ENCODE data around the gene SEMA5A.
A peak's percentile ranks its signal among the peaks of the same experiment; 100 is the strongest.

The SEMA5A gene

DNA sequence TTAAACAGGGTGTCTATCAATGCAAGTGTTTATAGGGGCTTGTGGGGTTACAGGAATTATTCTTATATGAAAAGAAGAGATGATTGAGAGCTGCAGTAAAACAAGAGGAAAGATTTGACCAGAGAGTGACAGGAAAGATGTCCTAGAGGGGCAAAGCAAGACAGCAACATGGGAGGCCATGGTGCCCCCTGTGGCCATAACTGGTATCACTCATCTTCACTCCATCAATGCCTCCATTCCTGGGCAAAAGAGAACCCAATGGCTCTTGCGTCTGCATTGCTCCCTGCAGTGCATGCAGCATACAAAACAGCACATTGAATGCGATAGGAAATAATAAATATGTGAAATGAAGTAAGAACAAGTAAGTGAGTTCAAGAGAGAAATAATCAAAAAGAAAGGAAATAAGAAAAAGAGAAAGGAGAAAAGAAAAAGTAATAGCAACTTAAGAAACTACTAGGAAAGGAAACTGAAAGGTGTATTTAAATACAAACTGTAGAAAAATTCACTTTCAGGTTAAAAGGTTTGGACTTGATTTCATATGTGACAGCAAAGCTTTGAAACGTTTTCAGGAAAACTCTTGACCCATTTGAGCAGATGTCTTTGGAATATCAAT lies 206.6 kb downstream of the SEMA5A start:
- DNase-seq: no peak

DNA sequence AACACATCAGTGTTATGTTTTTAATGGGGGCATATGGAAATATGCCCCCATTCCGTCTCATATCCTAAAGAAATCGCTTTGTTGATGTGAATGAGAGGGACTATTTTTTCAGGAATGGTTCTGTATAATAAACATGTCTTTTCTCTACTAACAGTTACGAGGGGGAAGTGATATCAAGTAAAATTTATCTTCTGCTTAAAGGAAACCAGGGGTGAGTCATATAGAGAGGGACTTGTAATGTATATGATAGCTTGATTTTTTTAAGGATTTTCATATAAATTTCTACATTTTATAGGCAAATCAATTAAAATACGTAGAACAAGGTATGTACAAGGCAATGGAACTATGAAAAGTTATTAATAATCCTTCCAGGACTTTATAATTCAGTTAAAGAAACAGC lies 207.1 kb downstream of the SEMA5A start:
- DNase-seq: no peak

DNA sequence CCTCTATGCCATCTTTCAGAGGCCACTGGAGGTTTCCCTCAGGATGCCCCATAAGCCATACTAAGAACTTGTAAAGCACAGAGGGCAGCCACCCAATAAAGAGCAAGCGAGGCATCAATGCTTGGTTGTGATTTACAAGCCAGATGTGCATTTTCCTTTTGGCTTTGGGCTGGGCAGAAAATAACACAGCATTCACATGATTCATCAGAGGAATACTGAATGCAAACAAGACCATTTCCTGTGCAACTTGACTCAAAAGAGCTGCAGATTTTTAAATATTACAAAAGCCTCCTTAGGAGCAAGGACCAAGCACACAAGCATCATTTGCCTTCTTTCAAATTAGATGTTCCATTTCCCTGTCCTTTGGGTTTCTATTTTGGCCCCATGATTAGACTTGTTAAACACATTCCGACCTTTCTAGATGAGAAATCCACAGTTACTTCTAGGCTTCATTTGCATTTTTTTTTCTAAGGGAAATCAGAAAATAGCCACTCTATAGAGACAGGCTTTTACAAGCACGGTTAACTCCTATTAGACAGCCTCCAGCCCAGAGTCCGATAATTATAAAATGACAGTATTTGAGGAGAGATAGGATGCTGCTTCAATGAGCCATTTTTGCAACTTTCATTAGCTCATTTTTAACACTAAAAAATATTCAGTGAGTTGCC lies 207.8 kb downstream of the SEMA5A start:
- DNase-seq: peak in 11 of 56 donors; percentile 2 to 46 (median 20)

DNA sequence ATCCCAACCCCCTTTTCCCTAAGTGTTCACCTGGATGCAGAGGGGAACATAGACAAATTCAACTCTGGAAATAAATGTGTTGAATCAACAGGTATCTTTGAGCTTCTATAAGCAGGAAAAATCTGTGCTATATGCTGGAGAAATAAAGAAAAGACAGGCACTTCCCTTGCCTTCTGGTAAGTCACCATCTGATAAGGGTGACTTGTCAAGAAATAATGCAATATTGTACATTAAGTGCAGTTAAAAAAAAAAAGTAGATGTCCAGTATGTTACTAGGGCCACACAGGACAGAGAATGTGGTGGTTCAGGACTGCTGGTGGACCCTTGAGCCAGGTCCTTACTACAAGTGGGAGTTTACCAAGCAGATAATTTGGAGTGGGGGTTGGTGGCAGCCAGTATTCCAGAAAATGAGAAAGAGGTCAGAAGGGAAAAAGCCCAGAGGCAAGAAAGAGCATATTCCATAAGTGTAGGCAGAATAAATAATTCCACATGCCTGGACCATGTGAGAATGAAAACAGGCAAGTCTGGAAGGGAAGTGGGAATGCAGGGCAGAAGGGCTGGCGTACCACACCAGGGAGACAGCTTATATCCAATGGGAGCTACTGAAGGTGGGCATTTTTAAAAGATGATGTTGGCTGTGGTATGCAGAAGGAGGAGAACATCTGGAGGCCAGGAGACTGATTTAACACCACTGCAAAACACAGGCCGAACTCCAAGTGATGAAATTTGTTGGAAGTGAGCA lies 209.9 kb downstream of the SEMA5A start:
- no peak for DNase-seq

DNA sequence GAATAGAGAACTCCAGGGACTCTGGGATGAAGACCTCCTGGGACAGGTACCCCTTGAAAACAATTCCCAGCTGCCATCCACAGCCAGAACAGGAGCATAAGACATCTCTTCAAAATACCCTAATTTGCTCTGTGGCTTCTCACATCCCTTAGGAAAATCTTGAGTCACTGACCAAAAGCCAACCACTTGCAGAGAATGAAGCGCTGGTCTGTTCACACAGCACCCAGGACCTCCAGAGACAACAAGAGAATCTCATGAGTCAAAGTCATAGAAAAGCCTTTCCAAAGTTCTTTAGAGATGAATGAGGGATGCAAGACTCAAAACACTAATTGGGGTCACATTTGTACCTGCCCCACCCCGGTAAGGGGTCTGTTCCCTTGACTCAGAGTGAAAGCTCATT lies 210.6 kb downstream of the SEMA5A start:
- no peak for DNase-seq

DNA sequence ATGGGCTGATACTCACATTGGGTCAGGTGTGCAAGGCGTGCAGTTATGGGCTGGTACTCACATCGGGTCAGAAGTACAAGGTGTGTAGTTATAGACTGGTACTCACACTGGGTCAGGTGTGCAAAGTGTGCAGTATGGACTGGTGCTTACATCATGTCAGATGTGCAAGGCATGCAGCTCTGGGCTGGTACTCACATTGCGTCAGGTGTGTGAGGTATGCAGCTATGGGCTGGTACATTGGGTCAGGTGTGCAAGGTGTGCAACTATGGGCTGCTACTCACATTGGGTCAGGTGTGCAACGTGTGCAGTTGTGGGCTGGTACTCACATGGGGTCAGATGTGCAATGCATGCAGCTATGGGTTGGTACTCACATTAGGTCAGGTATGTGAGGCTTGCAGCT lies 213.8 kb downstream of the SEMA5A start:
- DNase-seq: no peak

DNA sequence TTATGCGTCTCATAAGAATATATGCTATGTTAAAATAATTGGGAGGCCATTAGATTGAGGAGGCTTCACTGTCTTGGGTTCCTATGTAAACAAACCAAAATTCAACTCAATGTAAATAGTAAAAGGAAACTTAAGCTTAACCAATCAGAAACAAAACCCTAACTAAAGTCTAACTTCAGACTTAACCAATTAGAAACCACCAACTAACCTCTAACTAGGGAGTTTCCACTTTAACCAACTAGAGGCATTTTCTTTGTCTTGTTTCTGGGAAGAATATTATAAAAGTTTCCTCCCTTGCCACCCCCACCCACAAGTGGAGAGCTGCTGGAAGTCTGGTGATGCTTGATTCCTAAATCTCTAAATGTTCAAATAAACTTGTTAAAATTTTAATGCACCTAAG lies 214.5 kb downstream of the SEMA5A start:
- no peak for DNase-seq

DNA sequence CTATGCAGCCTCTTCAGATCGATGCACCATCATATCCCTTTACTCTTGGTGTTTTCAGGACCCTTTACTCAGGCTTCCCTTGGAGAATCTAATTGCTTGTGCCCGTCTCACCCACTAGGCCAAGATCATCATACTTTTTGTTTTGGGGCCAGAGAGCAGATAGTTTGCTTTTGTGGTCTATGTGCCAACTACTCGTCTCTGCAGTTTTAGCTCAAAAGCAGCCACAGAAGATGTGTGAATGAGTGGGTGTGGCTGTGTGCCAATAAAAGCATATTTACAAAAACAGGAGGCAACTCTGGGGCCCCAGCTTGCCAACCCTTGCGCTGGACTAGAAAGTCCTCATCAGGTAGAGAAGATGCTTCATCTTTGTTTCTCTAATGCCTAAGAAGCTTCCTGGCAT lies 216.8 kb downstream of the SEMA5A start:
- no peak for DNase-seq

DNA sequence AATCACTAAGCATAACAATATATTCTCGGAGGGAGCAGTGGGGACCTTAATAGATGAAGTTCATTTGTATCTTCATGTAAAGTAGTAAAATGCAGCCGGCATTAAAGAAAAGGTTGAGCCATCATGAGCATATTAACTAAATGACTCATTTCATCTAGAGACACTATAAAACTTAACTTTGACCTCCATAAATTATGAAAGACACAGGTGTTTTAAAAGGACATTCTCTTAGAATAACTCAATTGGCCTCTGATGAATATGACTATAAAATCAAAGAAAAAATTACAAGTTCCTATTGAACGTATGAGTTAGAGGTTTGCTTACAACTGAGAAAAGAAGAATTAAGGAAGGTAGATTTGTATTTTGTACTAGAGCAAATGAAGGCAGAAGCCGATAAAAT lies 220.3 kb downstream of the SEMA5A start:
- no peak for DNase-seq

DNA sequence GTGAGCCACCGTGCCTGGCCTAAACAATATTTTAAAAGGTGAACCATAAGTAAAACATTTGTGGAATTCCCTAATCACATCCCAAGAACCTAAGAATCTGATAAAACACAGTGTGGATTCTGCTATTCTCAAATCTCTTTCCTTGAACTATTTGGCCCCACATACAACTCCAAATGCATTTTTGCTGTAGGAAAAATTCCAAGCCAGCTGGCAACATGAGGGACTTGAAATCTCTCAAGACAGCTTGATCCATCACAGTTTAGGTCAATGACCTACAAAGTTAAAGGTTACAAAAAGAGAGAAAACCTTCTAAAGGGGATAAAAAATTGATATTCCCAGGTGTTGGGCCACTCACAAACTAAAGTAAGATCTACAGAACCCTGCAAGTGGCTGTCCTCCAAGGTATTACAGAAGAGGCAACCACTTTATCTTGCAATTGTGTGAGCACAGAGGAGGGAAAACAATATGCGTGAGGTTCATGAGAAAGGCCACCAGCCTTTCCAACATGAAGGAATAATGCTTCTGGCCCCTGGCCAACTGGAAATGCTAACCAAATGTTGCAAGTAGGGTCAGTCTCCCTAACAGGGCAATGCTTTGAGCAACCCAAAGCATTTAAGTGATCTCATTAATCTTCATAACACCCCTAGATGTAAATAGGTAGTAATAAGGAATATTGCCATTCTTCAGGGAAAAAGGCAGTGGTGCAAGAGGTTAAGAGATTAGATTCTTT lies 221.4 kb downstream of the SEMA5A start:
- no peak for DNase-seq

DNA sequence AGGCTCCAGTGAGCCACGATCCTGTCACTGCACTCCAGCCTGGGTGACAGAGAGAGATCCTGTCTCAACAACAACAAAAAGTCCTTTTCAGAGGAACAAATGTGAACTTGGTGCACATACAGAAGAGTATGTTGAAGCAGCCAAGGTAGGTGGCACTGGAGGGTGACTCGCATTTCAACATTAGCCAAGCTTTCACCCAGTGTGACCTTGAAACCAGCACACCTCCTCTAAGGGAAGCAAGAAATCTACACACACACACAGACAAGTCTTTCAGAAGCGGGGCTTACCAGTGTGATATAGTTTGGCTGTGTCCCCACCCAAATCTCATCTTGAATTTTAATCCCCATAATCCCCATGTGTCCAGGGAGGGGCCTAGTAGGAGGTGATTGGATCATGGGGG lies 225.2 kb downstream of the SEMA5A start:
- DNase-seq: no peak

DNA sequence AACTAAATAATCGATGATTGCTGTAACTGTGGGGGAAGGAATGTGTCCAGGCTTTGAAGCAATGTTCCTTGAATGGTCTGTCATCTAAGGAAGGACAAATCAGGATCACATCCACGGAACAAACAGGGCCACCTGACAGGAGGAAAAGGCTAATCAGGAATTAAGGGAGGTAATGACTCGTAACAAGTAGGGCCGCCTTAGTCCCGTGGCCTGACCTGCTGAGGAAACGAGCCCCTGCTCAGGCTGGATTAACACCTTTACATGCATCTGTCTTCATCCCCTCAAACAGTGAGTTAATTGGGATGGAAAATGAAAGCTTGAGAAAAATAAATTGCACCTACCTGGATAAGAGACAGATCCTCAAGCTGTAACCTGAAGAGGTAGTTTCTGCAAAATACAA lies 227.8 kb downstream of the SEMA5A start:
- no peak for DNase-seq

DNA sequence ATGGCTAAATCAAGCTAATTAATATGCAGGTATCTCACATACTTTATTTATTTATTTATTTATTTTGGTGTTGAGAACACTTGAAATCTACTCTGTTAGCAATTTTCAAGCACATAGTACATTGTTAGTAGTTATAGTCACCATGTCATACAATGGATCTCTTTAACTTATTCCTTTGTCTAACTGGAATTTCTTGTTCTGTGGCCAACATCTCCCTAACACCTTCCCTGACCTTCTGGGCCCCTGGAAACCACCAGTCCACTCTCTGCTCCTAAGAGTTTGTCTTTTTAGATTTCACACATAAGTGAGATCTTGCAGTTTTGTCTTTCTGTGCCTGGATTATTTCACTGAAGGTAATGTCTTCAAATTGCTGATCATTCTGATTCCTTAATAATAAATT lies 229.1 kb downstream of the SEMA5A start:
- DNase-seq: no peak

DNA sequence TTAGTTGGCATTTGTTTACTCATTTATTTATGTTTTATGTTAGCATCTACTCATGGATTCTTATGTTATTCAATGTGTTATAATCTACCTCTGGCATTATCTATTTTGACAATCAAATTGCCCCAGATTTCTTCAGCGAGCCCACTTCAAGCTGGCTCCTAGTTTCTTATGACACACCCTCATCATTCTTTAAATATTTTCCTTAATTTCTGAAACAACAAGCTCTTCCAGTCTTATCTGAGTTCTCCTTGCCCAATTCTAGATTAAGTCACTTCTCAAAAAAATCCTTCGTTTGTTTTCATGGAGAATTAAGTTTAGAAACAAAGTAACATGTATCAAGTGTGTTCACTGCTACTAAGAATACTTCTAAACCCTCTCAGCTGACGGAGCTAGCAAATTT lies 229.8 kb downstream of the SEMA5A start:
- DNase-seq: no peak

DNA sequence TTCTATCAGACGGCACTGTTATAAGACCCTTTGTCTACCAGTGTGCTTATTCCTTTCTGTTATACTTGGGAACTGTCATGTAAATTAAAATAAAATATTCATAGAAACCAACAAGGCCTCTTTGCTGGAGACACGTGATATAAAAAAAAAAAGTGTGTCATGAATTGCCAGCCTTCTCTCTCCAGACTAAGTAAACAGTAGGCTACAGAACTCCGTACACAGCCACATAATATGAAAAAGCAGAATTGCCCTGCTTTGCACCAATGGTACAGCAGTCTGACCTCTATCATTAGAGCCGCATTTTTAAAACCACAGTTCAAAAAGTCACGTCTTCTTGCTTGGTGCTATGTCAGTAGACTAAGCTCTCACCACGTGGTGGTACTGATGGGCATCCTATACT lies 231.3 kb downstream of the SEMA5A start:
- no peak for DNase-seq

DNA sequence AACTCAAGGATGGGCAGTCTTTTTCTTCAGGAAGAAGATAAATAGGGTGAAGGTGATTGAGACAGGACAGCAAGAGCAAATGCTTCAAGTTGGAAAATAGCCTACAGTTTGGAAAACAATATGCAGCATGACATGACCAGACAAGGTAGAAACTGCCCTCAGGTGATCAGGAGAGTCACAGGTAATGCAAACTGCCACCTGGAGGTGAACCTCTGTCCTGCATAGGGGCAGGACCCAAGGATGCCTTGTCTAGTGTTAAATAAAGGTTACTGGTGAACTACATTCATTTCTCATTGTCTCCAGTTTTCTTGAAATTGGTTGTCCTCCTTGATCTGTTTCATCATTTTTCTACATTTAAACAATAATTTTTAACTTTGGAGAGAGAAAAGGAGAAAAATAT lies 232.1 kb downstream of the SEMA5A start:
- DNase-seq: no peak

DNA sequence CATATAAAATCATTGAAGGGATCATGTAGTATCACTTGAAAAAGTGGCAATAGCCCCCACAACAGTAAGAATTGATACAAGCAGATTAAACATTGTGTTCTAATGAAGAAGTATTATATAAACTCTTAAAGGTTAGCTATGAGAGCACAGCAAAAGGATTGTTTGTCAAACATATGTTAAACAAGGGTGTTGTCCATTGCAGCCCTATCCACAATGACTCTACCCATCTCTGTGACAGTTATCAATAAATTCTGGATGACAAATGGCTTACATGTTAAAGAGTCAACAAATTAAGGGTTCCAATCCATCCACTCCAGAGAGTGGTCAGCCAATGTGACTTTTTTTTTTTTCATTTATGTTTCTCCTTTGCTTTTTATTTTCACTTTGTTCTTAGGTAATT lies 238.7 kb downstream of the SEMA5A start:
- DNase-seq: no peak

DNA sequence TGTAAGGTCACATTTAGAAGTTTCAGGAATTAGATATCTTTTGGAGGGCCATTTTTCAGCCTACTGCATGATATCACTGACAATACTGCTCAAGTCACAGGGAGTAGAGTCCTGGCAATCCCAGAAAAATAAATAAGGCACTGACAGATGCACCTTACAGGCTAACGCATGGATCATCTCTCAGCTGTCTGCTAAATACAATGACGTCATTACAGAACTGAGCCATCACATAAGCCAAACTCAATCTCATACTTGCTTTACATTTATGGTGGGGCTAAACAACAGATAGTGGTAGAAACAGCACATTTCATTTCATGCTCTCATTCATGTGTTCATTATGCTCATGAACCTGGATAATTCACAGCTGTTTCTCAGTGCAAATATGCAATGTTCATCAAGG lies 243.7 kb downstream of the SEMA5A start:
- DNase-seq: no peak

DNA sequence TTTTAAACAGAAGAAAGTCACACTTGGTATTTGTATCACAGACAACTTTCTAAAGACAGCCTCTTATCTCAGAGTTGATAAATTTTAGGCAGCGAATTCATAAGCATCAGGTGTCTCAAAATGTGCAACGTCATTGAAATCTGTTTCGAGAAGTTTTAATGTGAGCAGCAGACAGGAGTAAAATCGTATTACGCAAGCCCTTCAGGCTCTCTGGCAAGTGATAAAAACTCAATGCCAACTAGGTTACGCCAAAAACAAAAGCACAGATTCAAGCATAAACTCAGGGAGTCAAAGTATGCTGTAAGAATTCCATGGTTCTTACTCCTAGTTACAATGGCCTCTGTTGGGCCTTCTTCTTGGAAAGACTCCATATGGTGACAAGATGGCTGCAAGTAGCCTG lies 244.7 kb downstream of the SEMA5A start:
- DNase-seq: no peak

DNA sequence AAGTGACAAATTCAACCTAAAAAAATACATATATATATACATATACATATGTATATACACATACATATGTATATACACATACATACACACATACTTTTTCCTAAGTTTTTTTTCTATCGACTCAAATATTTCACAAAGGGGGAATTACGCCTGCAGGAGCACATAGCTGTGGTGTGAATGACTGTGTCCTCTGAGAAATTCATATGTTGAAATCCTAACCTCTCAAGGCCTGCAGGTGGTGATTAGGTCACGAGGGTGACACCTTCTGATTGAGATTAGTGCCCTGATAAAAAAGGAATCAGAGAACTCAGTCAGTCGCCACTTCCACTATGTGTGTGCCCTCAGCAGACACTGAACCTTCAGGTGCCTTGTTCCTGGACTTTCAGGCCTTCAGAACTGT lies 248.7 kb downstream of the SEMA5A start:
- no peak for DNase-seq

DNA sequence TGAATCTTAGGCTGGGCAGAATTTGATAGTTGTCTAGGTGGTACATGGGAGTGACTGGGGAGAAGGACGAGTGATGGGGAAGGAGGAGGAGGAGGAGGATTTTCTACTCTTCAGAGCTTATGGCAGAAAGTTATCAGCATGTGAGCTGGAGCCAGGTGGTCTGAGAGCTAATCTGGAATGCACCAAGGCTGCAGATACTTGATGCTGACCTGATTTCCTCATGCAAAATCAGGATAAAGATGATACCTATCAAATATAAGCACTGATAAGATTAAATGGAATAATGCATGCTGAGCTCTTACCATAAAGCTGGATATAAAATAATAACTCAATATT lies 250.4 kb downstream of the SEMA5A start:
- no peak for DNase-seq

DNA sequence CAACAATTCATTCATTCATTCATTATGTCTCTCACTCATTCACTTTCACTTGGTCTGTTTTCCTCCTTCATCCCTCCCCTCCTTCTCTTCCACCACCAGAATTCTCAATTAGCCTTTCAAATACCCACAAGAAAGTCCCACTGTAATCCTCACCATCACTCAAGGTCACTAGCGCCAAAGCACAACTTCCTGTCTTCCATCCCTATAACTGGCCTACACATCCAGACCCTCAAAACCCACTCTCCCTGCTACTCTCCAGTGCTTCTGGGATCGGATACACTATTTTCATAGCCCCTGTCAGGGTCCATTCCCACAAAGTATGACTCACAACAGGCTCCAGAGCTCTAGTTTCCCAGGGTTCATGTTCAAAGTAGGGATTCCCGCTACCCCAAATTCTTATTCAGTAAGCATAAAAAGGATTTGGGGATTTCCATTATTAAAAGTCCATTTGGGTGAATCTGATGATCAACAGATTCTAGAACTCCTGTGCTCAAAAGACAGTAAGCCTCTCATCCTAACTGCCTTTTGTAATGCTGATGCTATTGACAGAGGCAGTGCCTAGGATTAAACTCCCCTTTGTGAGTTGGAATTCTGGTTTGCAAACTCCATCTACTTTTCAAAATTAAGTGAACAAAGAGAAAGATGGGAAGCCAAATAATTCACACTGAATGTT lies 250.9 kb downstream of the SEMA5A start:
- DNase-seq: no peak
